K562 (cell line): ENCODE results near the gene ADGRE2. TPM values are rescaled to one million over a fixed set of nuclear protein-coding genes. Genes with fewer than 3 reads are reported as not detected.

Source experiments
- CBX3 ChIP-seq, 2 experiments: IDR thresholded peaks; 1 replicate in 1 of 2; 2 replicates in 1 of 2; pipeline ENCODE4 v1.6.1; 2012; ENCODE audit warnings: inconsistent platforms in 2 of 2, low read length in 2 of 2, borderline replicate concordance in 1 of 2, control low read depth in 1 of 2
- CBX5 ChIP-seq: IDR thresholded peaks from 2 replicates; pipeline ENCODE4 v1.6.1; 2014; ENCODE audit warnings: low read depth, borderline replicate concordance
- PKNOX1 ChIP-seq: fragments of 450-650 bp; IDR thresholded peaks from 2 replicates; pipeline ENCODE4 v1.6.1; 2016
- RAD21 ChIP-seq, 2 experiments: fragments of 250-450 bp in 1 of 2; fragments of 450-650 bp in 1 of 2; sonication (Bioruptor Pico) in 1 of 2; formaldehyde crosslinking in 1 of 2; IDR thresholded peaks in 1 of 2; conservative IDR thresholded peaks in 1 of 2; 2 replicates each; pipeline versions ENCODE4 v1.4.0 to v1.8.0; 2020 to 2022; ENCODE audit warnings: mild to moderate bottlenecking in 2 of 2, moderate library complexity in 1 of 2
- THRAP3 ChIP-seq: fragments of 450-650 bp; IDR thresholded peaks from 2 replicates; pipeline ENCODE4 v1.6.1; 2016; ENCODE audit warnings: mild to moderate bottlenecking, inconsistent platforms, borderline replicate concordance
- ZNF280A ChIP-seq: fragments of 450-650 bp; IDR thresholded peaks from 2 replicates; pipeline ENCODE4 v1.6.1; 2018; ENCODE audit warnings: mild to moderate bottlenecking, low read depth; ENCODE audit not compliant: partially characterized antibody
- ZNF395 ChIP-seq: fragments of 200-800 bp; sonication (Bioruptor generic); IDR thresholded peaks from 2 replicates; pipeline ENCODE4 v1.6.1; 2017; ENCODE audit warnings: missing genetic modification characterization, missing compliant biosample characterization
- ZNF561 ChIP-seq: fragments of 450-650 bp; formaldehyde crosslinking; conservative IDR thresholded peaks from 2 replicates; pipeline ENCODE4 v1.4.0; 2020; ENCODE audit warnings: mild to moderate bottlenecking, moderate library complexity
- polyA plus RNA-seq, 8 experiments: library from polyadenylated mRNA; depleted of rRNA in 4 of 8; stranded (reverse) in 5 of 8; unstranded in 3 of 8; fragments of >200 nt; fragmentation: Nextera tagmentation in 2 of 8; fragmentation: Illumina TruSeq in 1 of 8; extraction: Ambion mirVana in 2 of 8; extraction: Trizol in 1 of 8; gene quantifications; 2 replicates each; pipeline versions ENCODE4 v1.2.1 to v1.2.3, GENCODE V29; 2011 to 2014; ENCODE audit warnings: inconsistent platforms in 1 of 8, missing spikeins in 1 of 8
- total RNA-seq, 7 experiments: library from RNA; depleted of rRNA in 6 of 7; stranded (reverse); fragments of >200 nt in 6 of 7; fragmentation: Illumina TruSeq in 2 of 7; extraction: Trizol in 2 of 7; gene quantifications; 2 replicates each; pipeline versions ENCODE4 v1.2.1 to v1.2.3, GENCODE V29; 2011 to 2021; ENCODE audit warnings: low replicate concordance in 1 of 7

The ADGRE2 gene
- total and polyA plus RNA-seq, 9 of the 15 experiments (the other 6 are each of a cell fraction or from before 2014, with no cell fraction given) = 4.3 to 17.3 (median 9.8) TPM

GRCh38 chr19:14728595-14728994 is 49.8 kb downstream of the ADGRE2 start (continued):
- TF ChIP-seq ZNF395 (CRISPR knock-in tag) (no peak), CBX5 (peak; percentile 77), THRAP3 (no peak), ZNF280A (peak; percentile 83), RAD21 (CRISPR knock-in tag; conservative IDR thresholded peaks at IDR 0.05 in 1 of 2, IDR thresholded peaks at IDR 0.05 in 1 of 2) (no peak), CBX3 (IDR thresholded peaks at IDR 0.05; ENCODE audit: borderline replicate concordance in 1 of 2, low read length in 2 of 2) (peak in 1 of 2 experiments; percentile 96; a peak in 2 of 3 replicates), ZNF561 (CRISPR knock-in tag) (peak; percentile 89), PKNOX1 (peak; percentile 38; the same call in 1 of the 2 replicates)
